Neural progenitor cell (in vitro differentiated cells): Measurements from ENCODE around the gene NUMB.

Source experiments
- CTCF ChIP-seq: fragments of 200-600 bp; sonication (generic); IDR thresholded peaks from 2 replicates; pipeline ENCODE4 v1.5.1; 2017; ENCODE audit warnings: antibody characterized with exemption, mild to moderate bottlenecking
- EZH2 ChIP-seq: fragments of 200-600 bp; sonication (generic); IDR thresholded peaks from 2 replicates; pipeline ENCODE4 v1.6.1; 2017; ENCODE audit warnings: antibody characterized with exemption, mild to moderate bottlenecking, moderate library complexity

GRCh38 chr14:73262427-73263183 lies 195.7 kb downstream of the NUMB start:
- TF ChIP-seq CTCF (no peak), EZH2 (no peak)
